ENCODE results near the gene KCNQ1.

Gene KCNQ1

GRCh38 chr11:2890466-2891294, 445.9 kb downstream of the KCNQ1 start:
- Histone ChIP-seq H3K4me3 (ENCODE audit: low read depth, low read length) (no peak overlapping the region), H3K9me3 (ENCODE audit: severe bottlenecking) (no peaks in the 10 kb centered on the region), H3K27me3 (ENCODE audit: insufficient read depth, low read depth, severe bottlenecking) (no peaks in the 10 kb centered on the region), H3K36me3 (no peaks in the 10 kb centered on the region), H3K27ac (peak overlapping the region; percentile 93)
- DNase-seq = no peak
- no peak for TF ChIP-seq CTCF (IDR thresholded peaks at IDR 0.05; ENCODE audit: low read depth, low read length)

GRCh38 chr11:2891326-2892214, 446.8 kb downstream of the KCNQ1 start:
- peak overlapping the region; percentile 49 for H3K4me3 ChIP-seq (ENCODE audit: low read depth, low read length)
- H3K27me3 ChIP-seq (ENCODE audit: insufficient read depth, low read depth, severe bottlenecking) = no peaks in the 10 kb centered on the region
- H3K36me3 ChIP-seq = no peaks in the 10 kb centered on the region
- DNase-seq = peak; percentile 76
- H3K9me3 ChIP-seq (ENCODE audit: severe bottlenecking) = no peaks in the 10 kb centered on the region
- peak overlapping the region; percentile 93 for H3K27ac ChIP-seq
- peak; percentile 53; the same call in 1 of the 2 replicates for TF ChIP-seq CTCF (IDR thresholded peaks at IDR 0.05; ENCODE audit: low read depth, low read length)

- peak; percentile 95 for TF ChIP-seq CTCF (IDR thresholded peaks at IDR 0.05; ENCODE audit: low read depth, low read length)
- Histone ChIP-seq H3K27ac (peak overlapping the region; percentile 93), H3K36me3 (no peaks in the 10 kb centered on the region), H3K27me3 (ENCODE audit: insufficient read depth, low read depth, severe bottlenecking) (no peaks in the 10 kb centered on the region), H3K4me3 (ENCODE audit: low read depth, low read length) (peak overlapping the region; percentile 49), H3K9me3 (ENCODE audit: severe bottlenecking) (no peaks in the 10 kb centered on the region)
- peak; percentile 78 for DNase-seq
Measured at GRCh38 chr11:2892215-2892966, 447.6 kb downstream of the KCNQ1 start.

- Histone ChIP-seq H3K9me3 (ENCODE audit: severe bottlenecking) (no peaks in the 10 kb centered on the region), H3K27me3 (ENCODE audit: insufficient read depth, low read depth, severe bottlenecking) (no peaks in the 10 kb centered on the region), H3K4me3 (ENCODE audit: low read depth, low read length) (peak overlapping the region; percentile 49), H3K27ac (peak overlapping the region; percentile 93), H3K36me3 (no peaks in the 10 kb centered on the region)
- peak; percentile 64 for TF ChIP-seq CTCF (IDR thresholded peaks at IDR 0.05; ENCODE audit: low read depth, low read length)
- DNase-seq = peak; percentile 59
Measured at GRCh38 chr11:2892967-2893528, 448.2 kb downstream of the KCNQ1 start.

GRCh38 chr11:2893935-2894334, 449.1 kb downstream of the KCNQ1 start:
- Histone ChIP-seq H3K36me3 (no peaks in the 10 kb centered on the region), H3K27ac (no peak overlapping the region), H3K9me3 (ENCODE audit: severe bottlenecking) (no peaks in the 10 kb centered on the region), H3K27me3 (ENCODE audit: insufficient read depth, low read depth, severe bottlenecking) (no peaks in the 10 kb centered on the region), H3K4me3 (ENCODE audit: low read depth, low read length) (no peak overlapping the region)
- no peak for DNase-seq
- TF ChIP-seq CTCF (IDR thresholded peaks at IDR 0.05; ENCODE audit: low read depth, low read length) = no peak
